Renal pelvis (tissue), 4 donors: ENCODE measurements around the gene CYP26A1. TPM values are rescaled to one million over a fixed set of nuclear protein-coding genes. Genes with fewer than 3 reads are reported as not detected.

Experiments
- DNase-seq: peaks from one replicate; pipeline ENCODE4 v3.0.0-alpha.2; 2013
- polyA plus RNA-seq, 3 donors: library from polyadenylated mRNA; unstranded; fragments of 120-200 nt; gene quantifications; one replicate each; pipeline ENCODE4 v1.2.1, GENCODE V29; 2013; ENCODE audit not compliant: insufficient read length in 3 of 3

CYP26A1 gene
- polyA plus RNA-seq, 3 donors: 0.30 TPM; not detected in 2

DNA sequence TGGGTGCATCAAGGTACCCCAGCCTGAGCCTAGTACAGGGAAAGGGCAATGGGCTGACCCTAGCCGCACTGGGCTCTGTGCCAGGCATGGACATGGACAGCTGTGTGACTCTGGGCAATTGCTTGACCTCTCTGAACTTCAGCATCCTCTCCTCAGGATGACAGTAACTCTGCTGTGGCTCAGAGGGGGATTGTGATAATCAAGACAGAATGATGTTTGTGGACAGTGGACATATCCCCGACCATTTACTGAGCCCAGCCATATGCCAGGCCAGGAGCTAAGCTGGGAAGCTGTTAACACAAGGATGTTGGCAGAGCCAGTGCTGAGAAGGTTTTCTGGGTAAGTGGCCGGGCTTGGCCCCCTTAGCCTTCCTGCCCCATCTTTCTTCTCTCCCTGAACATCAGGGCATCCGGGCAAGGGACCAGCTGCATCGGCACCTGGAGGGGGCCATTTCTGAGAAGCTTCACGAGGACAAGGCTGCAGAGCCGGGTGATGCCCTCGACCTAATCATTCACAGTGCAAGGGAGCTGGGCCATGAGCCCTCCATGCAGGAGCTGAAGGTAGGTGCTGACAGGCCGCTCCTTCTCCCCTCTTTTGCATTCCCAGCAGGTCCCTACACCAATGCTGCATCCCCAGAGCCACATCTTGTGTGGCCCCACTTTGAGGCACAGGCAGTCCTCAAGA, 9.6 kb upstream of the CYP26A1 start:
- DNase-seq: no peak

DNA sequence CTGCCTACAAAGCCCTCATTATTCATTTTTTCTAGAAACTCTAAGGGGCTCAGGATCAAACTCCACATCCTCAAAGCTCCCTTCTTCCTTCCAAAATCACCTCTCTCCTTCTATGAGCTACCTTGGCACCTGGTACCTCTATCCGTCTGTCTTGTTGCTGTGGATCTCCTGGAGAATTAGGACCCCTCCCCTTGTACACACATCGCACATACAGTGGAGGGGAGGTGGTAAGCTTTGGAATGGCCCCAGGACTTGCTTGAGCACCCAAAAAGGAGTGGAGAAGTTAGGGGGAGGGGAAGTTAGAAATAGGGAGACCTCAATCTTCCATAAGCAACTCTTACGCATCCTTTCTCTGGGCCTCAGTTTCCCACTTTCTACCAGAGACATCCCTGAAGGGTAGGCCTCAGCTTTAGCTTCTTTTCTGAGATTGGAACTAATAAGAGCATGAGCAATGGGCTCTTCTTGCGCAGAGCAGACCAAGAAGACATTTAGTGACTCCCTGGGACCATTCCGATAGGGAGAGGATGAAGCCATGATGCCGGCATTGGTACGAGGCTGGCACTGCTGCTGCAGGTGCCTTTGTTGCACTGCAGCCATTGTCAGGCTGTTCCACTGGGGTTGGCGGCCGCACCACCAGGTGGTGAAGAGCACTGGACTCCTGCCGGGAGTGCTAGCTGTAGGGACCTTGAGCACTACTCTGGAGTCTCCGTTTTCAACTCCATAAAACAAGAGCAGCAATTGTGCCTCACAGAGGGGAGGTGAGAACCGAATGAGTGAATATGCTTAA, 8.6 kb upstream of the CYP26A1 start:
- DNase-seq: no peak

- DNase-seq: no peak
These were observed 7.8 kb upstream of the CYP26A1 start for GRCh38 chr10:93065675-93066543.

- DNase-seq: no peak
These were observed 7.2 kb upstream of the CYP26A1 start for GRCh38 chr10:93066544-93066913.

DNA sequence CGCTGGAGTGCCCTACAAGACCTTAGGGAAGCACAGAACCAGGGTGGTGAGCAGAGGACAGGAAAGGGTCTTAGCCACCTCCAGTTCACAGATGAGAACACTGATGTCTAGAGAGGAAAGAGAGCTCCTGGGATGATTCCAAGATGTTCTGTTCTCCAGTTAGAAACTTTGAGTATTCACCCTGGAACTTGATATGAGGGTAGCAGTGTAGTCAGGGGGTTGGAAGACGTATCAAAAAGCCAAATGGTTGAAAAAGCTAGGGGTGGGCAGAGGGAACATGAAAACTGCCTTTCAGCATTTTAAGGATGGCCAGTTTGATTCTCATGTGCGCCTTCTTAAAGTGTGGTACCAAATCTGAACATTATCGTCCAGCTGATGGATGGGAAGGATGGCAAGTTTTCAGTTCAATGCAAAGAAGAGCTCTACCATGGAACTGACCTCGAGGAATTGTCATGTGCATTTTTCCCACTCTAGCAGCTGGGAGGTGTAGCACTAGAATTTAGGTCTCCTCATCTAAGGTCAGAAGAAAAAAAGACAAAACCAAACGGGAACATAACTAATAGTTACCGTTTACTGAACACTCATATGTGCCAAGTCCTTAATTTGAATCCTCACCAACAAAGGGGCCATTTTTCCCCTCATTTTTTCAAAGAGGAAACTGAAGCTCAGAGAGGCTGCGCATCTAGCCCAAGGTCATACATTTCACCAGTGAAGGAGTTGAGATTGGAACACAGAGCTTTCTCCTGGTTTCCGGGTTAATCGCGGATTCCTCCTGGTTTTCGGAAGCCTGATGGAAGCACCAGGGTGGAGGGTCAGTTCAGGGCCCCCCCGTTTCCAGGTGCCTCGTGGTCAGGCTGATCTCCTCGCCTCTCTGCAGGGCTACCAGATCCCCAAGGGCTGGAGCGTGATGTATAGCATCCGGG, 6.0 kb upstream of the CYP26A1 start:
- no peak for DNase-seq

DNA sequence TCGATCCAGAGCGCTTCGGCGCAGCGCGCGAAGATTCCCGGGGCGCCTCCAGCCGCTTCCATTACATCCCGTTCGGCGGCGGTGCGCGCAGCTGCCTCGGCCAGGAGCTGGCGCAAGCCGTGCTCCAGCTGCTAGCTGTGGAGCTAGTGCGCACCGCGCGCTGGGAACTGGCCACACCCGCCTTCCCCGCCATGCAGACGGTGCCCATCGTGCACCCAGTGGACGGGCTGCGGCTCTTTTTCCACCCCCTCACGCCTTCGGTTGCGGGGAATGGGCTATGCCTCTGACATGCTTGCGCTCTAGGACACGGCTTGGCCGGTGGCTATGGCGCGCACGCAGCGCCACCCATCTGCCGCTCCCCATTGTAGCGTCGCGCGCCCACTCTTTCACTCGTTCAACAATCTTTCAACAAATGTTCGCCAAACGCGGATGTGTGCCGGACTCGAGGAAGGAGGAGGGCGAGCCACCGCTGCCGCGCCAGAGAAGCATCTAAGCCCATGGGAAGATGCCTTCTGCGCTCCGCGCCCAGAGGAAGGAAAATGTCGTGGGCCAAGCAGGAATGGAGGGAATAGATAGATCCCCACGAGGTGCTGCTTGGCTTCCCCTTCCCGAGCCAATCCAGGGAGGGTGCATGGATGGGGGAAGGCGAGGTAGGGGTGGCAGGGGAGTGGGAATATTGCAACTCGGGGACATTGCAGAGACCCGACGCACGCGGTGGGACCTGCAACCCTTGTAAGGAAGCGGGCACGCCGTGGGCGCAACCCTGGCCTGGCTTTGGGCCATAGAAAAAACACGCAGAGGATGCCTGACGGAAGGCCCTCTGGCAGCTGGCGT, 5.1 kb upstream of the CYP26A1 start:
- DNase-seq: no peak

GRCh38 chr10:93069245-93069561, 4.5 kb upstream of the CYP26A1 start:
- no peak for DNase-seq

- DNase-seq: no peak
These were observed 3.1 kb upstream of the CYP26A1 start for GRCh38 chr10:93070378-93071176.

DNA sequence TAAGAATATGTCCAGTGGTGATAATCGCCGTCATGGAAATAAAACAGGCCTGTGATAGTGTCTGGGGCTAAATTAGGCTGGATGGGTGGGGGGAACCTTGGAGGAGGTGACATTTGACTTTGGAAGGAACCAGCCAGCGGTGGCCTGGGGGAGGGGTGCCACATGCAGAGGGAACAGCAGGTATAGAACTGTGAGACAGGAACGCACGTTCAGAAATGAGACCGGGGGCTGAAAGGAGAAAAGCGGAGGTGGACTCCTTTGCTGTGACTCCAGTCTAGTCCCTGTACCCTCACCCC, 2.6 kb upstream of the CYP26A1 start:
- no peak for DNase-seq

GRCh38 chr10:93071674-93072224, 1.9 kb upstream of the CYP26A1 start:
- DNase-seq: no peak

DNA sequence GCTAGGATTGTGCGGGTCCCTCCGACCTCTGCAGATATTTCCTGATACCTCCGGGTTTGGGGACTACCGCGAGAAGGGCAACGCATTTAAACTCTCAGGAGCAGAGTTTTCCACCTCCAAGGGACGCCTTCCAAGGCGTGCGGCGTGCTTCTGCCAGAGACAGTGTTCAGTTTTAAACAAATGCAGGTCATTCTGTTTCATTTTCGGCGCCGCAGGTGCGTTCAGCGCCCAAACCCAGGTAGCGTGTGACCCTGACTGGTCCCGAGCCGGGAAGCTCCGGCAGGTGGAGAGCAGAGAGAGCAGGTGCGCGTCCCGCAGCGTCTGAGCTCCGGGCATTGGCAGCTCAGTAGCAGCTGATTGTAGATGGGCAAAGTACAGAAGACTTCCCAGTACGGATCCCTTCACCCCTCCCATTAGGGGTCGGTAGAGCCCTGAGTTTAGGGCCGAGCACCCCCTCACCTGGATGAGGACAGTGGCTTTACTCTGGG, 1.4 kb upstream of the CYP26A1 start:
- DNase-seq: no peak

- no peak for DNase-seq
These were observed 767 bp upstream of the CYP26A1 start for GRCh38 chr10:93072713-93073538.

DNA sequence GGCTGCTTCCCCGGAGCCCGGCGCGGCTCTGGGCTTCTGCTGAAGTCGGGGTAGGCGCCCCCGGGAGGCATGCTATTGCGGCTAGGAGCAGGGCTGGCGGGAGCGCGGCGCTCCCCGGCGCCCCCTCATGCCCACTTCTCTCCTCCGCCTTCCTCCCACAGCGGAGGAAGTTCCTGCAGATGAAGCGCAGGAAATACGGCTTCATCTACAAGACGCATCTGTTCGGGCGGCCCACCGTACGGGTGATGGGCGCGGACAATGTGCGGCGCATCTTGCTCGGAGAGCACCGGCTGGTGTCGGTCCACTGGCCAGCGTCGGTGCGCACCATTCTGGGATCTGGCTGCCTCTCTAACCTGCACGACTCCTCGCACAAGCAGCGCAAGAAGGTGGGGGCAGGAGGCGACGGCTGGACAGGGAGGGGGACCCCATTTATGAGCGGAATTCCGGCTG, 479 bp downstream of the CYP26A1 start:
- no peak for DNase-seq

GRCh38 chr10:93074597-93075368, 1.1 kb downstream of the CYP26A1 start:
- no peak for DNase-seq

DNA sequence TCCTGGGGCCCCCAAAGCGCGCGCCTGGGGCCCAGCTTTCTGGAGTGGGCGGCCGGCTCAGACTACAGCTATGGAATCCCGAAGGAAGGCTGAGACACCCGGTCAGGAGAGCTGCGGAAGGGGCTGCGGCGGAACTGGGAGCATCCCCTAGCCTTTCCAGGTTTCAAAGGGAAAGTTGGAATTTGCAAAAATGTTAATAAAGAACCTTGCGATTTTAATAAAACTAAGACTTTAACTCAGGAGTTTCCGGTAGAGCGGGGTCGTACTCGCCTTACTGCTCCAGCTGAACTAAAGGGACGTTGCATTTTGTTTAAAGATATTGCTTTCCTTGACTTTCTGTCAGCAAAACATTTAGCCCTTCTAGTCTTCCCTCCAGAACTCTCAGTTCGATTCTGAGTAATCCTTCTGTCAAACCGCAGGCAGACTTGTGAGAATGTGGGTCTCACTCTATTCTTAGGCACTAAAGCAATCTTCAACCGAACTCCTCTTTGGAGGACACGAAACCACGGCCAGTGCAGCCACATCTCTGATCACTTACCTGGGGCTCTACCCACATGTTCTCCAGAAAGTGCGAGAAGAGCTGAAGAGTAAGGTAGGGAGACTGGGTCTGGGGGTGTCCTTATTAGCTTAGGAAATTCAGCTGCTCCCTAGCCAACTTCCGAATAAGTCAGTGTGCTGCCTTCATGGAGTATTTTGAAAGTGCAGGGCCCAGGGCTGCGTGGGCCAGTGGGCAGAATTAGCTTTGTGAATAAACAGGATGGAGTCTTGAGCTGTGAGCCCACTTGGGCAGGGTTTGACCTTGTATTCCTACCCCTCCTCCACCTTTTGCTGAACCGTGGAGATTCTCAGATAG, 1.9 kb downstream of the CYP26A1 start:
- DNase-seq: no peak

GRCh38 chr10:93076871-93077270, 3.2 kb downstream of the CYP26A1 start:
- DNase-seq: no peak

GRCh38 chr10:93077860-93078337, 4.2 kb downstream of the CYP26A1 start:
- no peak for DNase-seq
